Stimulated activated CD4-positive, alpha-beta T cell treated with anti-CD3 and anti-CD28 coated beads, Interleukin-12 subunit alpha, Interleukin-12 subunit beta, amount 100 ng/mL, for 48 hours (primary cell): Measurements from ENCODE around the gene SLC7A4.

Source experiments
- DNase-seq, 3 donors: peaks; one replicate each; pipeline ENCODE4 v3.0.0-alpha.2; 2020; ENCODE audit warnings: low read depth in 2 of 3, low spot score in 1 of 3

The SLC7A4 gene

DNA sequence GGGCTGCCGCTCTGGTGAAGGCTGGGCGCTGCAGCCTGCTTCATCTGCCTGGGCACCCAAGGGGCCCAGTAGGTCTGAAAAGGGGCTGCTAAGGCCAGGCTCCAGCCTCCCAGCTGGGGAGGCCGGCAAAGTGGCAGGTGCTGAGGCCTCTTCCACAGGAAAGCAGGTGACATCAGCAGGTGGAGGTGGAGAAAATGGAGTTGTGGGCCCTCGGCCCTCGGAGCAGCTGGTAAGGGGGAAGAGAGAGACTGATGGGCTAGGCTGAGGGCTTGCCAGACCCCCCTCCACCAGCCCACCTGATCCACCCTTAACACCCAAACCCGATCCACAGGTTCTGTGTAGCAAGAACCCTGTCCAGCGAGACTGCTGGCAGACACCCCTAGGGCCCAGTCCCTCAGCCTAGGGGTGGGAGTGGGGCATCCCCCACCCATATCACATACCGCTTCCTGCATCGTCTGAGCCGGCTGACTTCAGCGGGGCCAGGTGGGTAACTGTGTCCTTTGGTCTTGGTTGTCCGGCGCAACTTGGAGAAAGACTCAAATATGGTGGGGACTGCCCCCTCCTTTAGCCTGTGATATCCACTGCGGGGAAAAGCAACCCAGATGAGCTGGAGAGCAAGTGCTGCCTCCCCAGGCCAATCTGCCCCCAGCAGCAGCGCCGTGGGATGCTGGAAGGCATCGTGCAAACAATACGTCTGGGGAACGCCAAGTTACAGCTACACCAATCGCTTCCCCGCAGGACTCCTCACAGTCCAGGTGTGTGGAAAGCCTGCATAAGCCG is 32.0 kb downstream of the SLC7A4 start:
- no peak for DNase-seq

DNA sequence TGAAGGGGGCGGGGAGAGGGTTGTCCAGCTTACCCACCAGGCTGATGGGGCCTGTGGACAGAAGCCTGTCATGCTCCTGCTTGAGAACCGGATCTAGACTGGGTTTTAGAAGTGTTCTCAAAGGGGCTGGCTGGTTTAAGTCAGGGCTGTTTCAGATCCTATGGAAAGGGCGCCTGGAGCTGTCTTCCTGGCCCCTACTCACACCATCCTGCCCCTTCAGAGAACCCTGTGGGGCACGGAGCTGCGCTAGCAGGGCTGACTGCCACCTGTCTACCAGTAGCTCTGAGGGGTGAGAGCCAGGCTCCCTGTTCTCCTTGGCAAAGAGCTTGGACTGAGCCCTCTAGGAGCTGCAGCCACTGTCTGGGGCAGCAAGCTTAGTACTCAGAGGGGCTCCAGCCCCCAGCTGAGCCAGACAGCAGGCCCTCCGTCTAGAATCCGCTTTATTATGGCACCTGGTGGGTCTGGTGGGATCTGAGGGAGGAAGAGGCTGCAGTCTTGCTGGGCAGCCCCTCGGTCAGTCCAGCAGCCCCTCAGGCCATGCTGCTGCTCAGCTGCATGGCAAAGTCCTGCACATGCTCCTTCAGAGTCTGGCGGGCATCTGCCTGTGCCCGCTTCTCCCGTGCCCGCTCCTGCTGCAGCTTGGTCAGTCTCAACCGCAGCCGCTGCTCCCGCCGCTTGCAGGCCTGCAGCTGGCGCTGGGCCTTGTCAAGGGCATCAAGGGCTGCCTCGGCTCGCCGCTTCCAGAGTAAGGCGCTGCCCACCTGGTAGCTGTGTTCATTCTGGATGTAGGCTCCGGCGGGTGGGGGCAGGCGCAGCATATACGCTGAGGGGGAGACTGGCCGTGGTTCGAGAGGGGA is 32.8 kb downstream of the SLC7A4 start:
- no peak for DNase-seq

DNA sequence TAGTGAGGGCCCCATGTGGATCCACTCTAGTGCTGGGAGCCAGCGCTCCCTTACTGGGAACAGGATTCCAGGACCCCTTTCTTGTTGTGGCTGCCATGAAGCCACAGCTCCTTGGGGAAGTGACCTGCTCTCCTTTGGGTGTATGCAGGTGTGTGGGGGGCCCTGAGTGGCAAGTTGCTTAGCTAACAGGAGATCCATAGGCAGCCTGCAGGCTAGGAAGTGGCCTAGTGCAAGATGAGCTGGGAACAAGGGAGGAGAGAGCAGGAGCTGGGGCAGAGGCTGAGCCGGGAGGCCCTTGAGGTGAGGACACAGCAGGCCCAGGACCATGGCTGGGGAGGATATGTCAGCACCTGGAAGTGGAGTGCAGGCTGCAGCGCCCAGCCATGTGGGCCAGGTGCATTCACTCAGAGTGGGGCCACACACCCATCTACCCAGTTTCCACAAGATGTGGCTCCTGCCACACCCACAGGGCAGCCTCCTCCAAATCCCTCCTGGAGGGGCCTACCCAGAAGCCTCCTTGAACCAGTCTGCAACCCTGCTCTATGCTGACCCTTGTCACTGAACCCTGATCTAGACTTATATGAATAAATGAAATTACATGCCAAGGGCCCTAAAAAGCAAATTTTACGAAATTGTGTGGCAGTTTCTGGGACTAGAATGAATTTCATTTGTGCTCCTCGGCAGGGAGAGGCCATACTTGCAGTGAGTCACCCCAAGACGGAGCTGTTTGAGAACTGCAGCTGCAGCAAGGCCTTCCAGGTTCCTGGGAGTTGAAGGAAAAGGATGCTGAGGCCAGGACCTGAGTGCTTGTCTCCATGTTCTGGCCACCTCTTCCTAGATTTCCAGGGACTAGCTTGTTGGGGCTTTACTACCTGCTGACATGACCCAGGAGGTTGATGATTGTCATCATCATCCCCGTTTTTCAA is 33.7 kb downstream of the SLC7A4 start:
- DNase-seq, result no peak

DNA sequence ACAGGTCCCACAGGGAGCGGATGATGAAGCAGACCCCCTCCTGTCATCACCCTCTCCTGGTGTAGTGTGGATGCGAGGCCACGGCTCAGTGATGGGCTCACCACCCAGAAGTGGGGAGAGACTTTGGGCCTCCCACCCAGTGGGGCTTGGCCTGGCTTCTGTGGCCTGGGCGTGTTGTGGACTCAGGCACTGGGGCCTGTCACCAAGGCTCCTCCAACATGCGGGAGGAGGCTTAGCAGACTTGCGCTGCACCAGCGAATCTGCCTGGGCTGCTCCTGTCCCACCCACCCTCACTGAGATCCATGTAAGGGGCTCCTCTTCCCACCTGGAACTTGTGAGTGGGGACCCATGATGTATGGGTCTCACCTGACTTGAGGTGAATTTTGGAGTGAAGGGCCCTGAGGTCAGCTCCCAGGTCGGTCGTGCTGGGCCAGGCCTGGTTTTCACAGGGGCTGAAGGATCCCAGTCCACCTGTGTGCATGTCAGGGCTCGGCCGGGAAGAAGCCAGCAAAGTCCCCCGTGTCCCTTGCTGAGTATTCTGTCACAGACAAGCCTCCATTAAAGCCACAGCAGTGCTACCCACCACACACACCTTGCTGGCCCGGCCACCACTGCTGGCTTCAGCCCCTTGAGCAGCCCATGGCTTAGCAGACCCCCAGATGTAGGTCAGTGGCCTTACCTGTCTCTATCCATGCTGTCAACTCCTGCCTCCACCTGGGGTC is 34.7 kb downstream of the SLC7A4 start:
- DNase-seq, result no peak

DNA sequence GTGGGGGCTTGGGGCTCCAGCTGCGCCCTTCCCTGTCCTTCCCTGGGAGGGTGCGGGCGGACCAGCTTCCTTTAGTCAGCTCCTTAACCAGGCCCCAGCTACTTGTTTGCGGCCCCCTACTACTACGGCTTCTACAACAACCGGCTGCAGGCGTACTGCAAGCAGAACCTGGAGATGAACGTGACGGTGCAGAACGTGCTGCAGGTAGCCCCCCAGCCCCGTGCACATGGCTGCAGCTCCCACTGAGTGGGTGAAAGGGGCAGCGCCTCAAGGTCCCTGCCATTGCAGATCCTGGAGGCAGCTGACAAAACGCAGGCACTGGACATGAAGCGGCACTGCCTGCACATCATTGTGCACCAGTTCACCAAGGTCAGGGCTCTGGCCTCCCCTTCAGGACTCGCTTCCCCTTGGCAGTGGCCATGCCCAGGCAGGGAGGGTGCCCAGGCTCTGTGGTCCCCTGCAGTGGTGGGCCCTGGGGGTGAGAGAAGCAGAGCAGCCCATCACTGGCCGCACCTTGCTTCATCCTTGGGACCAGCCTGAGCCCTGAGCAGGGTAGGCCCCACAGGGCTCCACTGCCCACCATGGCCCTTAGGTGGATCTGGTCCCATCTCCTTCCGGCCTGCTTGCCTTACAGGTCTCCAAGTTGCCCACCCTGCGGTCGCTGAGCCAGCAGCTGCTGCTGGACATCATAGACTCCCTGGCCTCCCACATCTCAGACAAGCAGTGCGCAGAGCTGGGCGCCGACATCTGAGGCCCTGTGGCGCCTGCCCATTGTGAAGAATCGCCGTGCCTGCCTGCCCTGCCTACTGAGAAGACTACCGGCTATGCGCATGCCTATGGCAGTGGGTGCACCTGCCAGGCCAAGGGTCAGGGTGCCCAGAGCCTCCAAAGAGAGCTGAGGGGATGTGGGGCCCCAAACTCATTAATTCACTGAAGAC is 35.5 kb downstream of the SLC7A4 start:
- DNase-seq, result no peak

GRCh38 chr22:20996031-20996410 is 36.3 kb downstream of the SLC7A4 start:
- no peak for DNase-seq

DNA sequence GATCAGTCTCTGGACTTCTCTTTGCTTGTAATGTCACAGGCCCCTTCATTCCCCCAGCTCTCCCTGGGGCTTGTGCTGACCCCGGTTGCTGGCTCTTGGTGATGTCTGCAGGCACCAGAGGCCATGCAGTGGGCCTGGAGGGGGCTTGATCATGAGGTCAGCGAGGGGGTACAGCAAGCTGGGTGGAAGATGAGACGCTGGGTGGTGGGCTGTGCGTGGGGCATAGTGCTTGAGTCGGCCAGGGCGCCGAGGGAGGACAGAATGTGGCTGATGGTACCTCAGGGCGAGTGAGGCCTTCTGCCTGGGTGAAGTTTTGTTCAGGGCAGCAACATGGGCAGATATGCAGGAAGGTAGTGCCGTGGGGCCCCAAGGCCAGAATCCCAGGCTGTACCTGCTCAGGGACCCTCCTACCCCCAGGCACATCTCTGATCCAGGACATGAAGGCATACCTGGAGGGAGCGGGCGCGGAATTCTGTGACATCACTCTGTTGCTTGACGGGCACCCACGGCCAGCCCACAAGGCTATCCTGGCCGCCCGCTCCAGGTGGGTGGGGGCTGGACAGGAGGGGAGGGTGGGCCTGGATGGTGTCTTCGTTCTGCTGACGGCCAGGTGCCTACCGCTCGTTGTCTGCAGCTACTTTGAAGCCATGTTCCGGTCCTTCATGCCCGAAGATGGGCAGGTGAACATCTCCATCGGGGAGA is 36.9 kb downstream of the SLC7A4 start:
- DNase-seq, result no peak

GRCh38 chr22:20994902-20995241 is 37.5 kb downstream of the SLC7A4 start:
- no peak for DNase-seq

GRCh38 chr22:20994128-20994901 is 38.0 kb downstream of the SLC7A4 start:
- DNase-seq, result no peak

- no peak for DNase-seq
Measured at GRCh38 chr22:20993304-20994127, 38.8 kb downstream of the SLC7A4 start.

GRCh38 chr22:20992456-20993303 is 39.7 kb downstream of the SLC7A4 start:
- DNase-seq, result no peak

- DNase-seq, result no peak
Measured at GRCh38 chr22:20992056-20992442, 40.3 kb downstream of the SLC7A4 start.

DNA sequence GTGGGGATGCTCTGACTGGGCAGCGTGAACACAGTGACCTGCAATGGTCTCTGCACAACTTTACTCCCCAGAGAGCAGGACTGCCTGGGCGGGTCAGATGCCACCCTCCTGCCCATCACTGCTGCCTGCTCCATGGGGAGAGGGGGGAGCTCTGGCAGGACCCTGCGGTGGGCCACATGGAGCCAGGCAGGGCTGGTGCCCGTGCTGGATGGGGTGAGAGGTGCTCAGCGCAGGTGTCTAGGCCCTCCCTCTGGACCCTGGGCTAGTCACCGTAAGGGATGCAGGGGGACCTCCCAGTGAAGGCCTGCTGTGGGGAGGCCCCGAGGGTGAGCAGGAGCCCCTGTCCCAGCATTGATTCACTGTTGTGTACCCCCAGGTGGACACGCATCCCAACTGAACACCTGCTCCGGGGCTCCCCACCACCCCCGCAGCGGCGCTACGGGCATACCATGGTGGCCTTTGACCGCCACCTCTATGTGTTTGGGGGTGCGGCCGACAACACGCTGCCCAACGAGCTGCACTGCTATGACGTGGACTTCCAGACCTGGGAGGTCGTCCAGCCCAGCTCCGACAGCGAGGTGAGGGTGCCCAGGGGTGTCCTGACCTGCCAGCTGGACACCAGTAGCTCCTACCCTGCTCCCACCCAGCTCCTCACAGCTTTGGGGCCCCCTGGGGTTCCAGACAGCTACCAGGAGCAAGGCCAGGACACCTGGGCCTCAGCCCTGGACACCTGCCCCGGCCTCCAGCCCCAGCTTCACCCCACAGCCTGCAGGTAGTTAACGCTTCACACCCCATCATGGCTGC is 40.9 kb downstream of the SLC7A4 start:
- DNase-seq, result no peak

DNA sequence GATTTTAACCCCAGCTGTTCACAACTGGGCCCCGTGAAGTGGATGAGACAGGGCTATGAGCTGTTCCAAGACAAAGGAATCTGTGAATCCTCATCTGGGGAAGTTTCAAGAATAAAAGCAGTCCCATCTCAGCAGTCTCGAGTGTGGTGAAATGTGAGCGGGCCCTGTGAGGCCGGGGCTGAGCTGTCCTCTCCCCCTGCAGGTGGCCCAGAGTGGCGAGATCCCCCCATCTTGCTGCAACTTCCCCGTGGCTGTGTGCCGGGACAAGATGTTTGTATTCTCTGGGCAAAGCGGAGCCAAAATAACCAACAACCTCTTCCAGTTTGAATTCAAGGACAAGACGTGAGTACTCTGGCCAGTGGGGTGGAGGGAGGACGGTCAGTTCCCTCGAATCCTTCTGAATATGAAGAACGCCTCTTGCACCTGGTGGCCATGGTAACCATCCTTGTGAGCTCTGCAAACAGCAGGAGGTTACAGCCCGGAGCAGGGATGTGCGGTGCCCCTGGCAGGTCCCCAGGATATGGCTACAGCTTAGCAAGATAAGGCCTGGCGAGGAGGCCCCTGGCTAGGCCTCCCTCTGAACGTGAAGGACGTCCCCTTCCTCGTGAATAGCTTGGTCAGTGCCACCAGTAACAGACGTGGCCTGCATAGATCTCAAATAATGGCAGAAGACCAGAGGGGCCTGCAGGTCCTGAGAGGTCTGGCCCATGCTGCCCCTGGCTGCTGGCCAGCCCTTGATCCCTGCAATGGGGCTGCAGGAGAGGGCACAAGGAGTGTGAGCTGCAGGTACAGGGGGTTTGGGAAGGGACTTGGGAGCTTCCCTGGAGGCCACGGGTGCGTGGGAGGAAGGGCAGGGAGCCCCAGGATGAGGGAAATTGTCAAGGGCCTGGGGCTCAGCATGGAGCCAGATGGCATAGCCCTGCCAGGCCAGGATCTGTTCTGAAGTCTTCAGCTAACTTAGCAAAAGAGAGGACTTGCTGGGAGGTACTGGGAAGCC is 41.9 kb downstream of the SLC7A4 start:
- DNase-seq, result no peak
